Activated CD8-positive, alpha-beta T cell treated with anti-CD3 and anti-CD28 coated beads, Interleukin-2, amount 10 ng/mL, durations not matched to agents 7 days and 5 days (primary cell): ENCODE results near the gene RELB. TPM values are rescaled to one million over a fixed set of nuclear protein-coding genes. Genes with fewer than 3 reads are reported as not detected.
"Not testable (repeated sequence)": the region's sequence is repeated elsewhere in the genome, so short reads cannot be mapped to it uniquely, and the experiment has no call there.

Source experiments
- ATAC-seq: fragments of 150-1000 bp; cut with Tn5 transposase; one replicate; pipeline ENCODE4 v1.10.0; 2021; ENCODE audit warnings: moderate library complexity
- CTCF ChIA-PET: fragments of 350-600 bp; sonication (Branson Sonifier 250); formaldehyde crosslinking; loops from one replicate; lab custom pipeline; 2021; ENCODE audit warnings: antibody characterized with exemption; lab: Charles Lee
- POLR2A ChIA-PET: fragments of 350-600 bp; sonication (Branson Sonifier 250); formaldehyde crosslinking; loops from one replicate; lab custom pipeline; 2021; ENCODE audit warnings: antibody characterized with exemption; lab: Charles Lee
- DNase-seq: peaks from one replicate; pipeline ENCODE4 v3.0.0-alpha.2; 2020
- H3K27ac Mint-ChIP-seq: one replicate; pipeline ENCODE4 v1.8.0; 2021; ENCODE audit warnings: mild to moderate bottlenecking, mixed read lengths
- H3K27me3 Mint-ChIP-seq: one replicate; pipeline ENCODE4 v1.8.0; 2021; ENCODE audit warnings: low read depth, mixed read lengths
- H3K36me3 Mint-ChIP-seq: one replicate; pipeline ENCODE4 v1.8.0; 2021; ENCODE audit warnings: low read depth, mixed read lengths
- H3K4me1 Mint-ChIP-seq: one replicate; pipeline ENCODE4 v1.8.0; 2021; ENCODE audit warnings: low read depth, mixed read lengths
- H3K4me3 Mint-ChIP-seq: one replicate; pipeline ENCODE4 v1.8.0; 2021; ENCODE audit warnings: mild to moderate bottlenecking, mixed read lengths
- H3K9me3 Mint-ChIP-seq: one replicate; pipeline ENCODE4 v1.8.0; 2022; ENCODE audit warnings: mixed read lengths; ENCODE audit not compliant: insufficient read depth
- total RNA-seq, 2 experiments: library from RNA; stranded (reverse); gene quantifications; one replicate each; pipeline ENCODE4 v1.2.3, GENCODE V29; 2021

Gene RELB
- total RNA-seq, 2 experiments from 2014 or later, result 8.7 to 10.2 TPM

- DNase-seq (no peak), ATAC-seq (no peak)
- H3K4me3 Mint-ChIP-seq, result no peak overlapping the region
- H3K27me3 Mint-ChIP-seq, result no peaks in the 10 kb centered on the region
- ChIA-PET POLR2A (no interaction called here), CTCF (no interaction called here)
- H3K9me3 Mint-ChIP-seq, result no peaks in the 10 kb centered on the region
- peaks cover 18% of the 10 kb centered on the region for H3K36me3 Mint-ChIP-seq
- H3K4me1 Mint-ChIP-seq, result no peaks in the 10 kb centered on the region
- H3K27ac Mint-ChIP-seq, result peak overlapping the region; percentile 19
These were observed 33.1 kb upstream of the RELB start for GRCh38 chr19:44968118-44968517.

GRCh38 chr19:44968670-44969069, 32.6 kb upstream of the RELB start:
- Mint-ChIP-seq H3K27me3 (no peaks in the 10 kb centered on the region), H3K4me3 (no peak overlapping the region), H3K9me3 (no peaks in the 10 kb centered on the region), H3K27ac (no peak overlapping the region), H3K4me1 (no peaks in the 10 kb centered on the region), H3K36me3 (peaks cover 20% of the 10 kb centered on the region)
- no peak for ATAC-seq
- no peak for DNase-seq
- POLR2A ChIA-PET, result no interaction called here
- CTCF ChIA-PET, result no interaction called here

- POLR2A ChIA-PET, result no interaction called here
- Mint-ChIP-seq H3K4me3 (no peak overlapping the region), H3K27me3 (no peaks in the 10 kb centered on the region), H3K4me1 (no peaks in the 10 kb centered on the region), H3K36me3 (peaks cover 20% of the 10 kb centered on the region), H3K9me3 (no peaks in the 10 kb centered on the region), H3K27ac (no peak overlapping the region)
- DNase-seq (no peak), ATAC-seq (no peak)
- CTCF ChIA-PET, result no interaction called here
These were observed 31.8 kb upstream of the RELB start for GRCh38 chr19:44969437-44969836.

- H3K4me1 Mint-ChIP-seq, H3K4me3 Mint-ChIP-seq, POLR2A ChIA-PET, H3K27me3 Mint-ChIP-seq, H3K9me3 Mint-ChIP-seq, DNase-seq, H3K27ac Mint-ChIP-seq, ATAC-seq: not testable (repeated sequence)
- H3K36me3 Mint-ChIP-seq, result peaks cover 15% of the 10 kb centered on the region
- CTCF ChIA-PET, result interaction anchor here (1.1 kb wide), 1 partner anchor 88 kb away, joined by 3 read pairs; no protein-coding TSS in a partner anchor
These were observed 29.8 kb upstream of the RELB start for GRCh38 chr19:44971451-44971850.

- Mint-ChIP-seq H3K4me1 (no peaks in the 10 kb centered on the region), H3K4me3 (no peak overlapping the region), H3K27ac (no peak overlapping the region), H3K36me3 (peaks cover 21% of the 10 kb centered on the region), H3K9me3 (no peaks in the 10 kb centered on the region), H3K27me3 (no peaks in the 10 kb centered on the region)
- DNase-seq, result no peak
- CTCF ChIA-PET, result no interaction called here
- no peak for ATAC-seq
- POLR2A ChIA-PET, result interaction anchor here (0.7 kb wide), 1 partner anchor 220 kb away, joined by 3 read pairs; no protein-coding TSS in a partner anchor
These were observed 28.5 kb upstream of the RELB start for GRCh38 chr19:44972802-44973201.

- ChIA-PET CTCF (no interaction called here), POLR2A (interaction anchor here (0.6 kb wide), 2 partner anchors 12 to 28 kb away, joined by 3 read pairs; no protein-coding TSS in a partner anchor)
- Mint-ChIP-seq H3K4me1 (no peaks in the 10 kb centered on the region), H3K9me3 (no peaks in the 10 kb centered on the region), H3K4me3 (no peak overlapping the region), H3K27me3 (no peaks in the 10 kb centered on the region), H3K27ac (no peak overlapping the region), H3K36me3 (peaks cover 25% of the 10 kb centered on the region)
- no peak for ATAC-seq
- no peak for DNase-seq
These were observed 27.1 kb upstream of the RELB start for GRCh38 chr19:44973982-44974735.

- Mint-ChIP-seq H3K9me3 (no peaks in the 10 kb centered on the region), H3K27ac (no peak overlapping the region), H3K4me1 (no peaks in the 10 kb centered on the region), H3K36me3 (peaks cover 30% of the 10 kb centered on the region), H3K4me3 (no peak overlapping the region), H3K27me3 (no peaks in the 10 kb centered on the region)
- POLR2A ChIA-PET, result no interaction called here
- CTCF ChIA-PET, result no interaction called here
- ATAC-seq (no peak), DNase-seq (no peak)
These were observed 26.4 kb upstream of the RELB start for GRCh38 chr19:44974857-44975256.

- no peaks in the 10 kb centered on the region for H3K4me1 Mint-ChIP-seq
- no peak for DNase-seq
- CTCF ChIA-PET, result no interaction called here
- H3K27ac Mint-ChIP-seq, result no peak overlapping the region
- ATAC-seq, result no peak
- no peaks in the 10 kb centered on the region for H3K9me3 Mint-ChIP-seq
- no peaks in the 10 kb centered on the region for H3K27me3 Mint-ChIP-seq
- POLR2A ChIA-PET, result no interaction called here
- H3K4me3 Mint-ChIP-seq, result no peak overlapping the region
- peaks cover 30% of the 10 kb centered on the region for H3K36me3 Mint-ChIP-seq
These were observed 25.8 kb upstream of the RELB start for GRCh38 chr19:44975444-44975843.

GRCh38 chr19:44984005-44984404, 17.3 kb upstream of the RELB start:
- ATAC-seq, result no peak
- peaks cover 4% of the 10 kb centered on the region for H3K4me1 Mint-ChIP-seq
- CTCF ChIA-PET, result interaction anchor here (1.0 kb wide), 1 partner anchor 45 kb away, joined by 3 read pairs; no protein-coding TSS in a partner anchor

GRCh38 chr19:44985445-44985844, 15.8 kb upstream of the RELB start:
- H3K27ac Mint-ChIP-seq, result no peak overlapping the region
- H3K4me3 Mint-ChIP-seq, result no peak overlapping the region
- ATAC-seq, result no peak
- no peaks in the 10 kb centered on the region for H3K9me3 Mint-ChIP-seq
- ChIA-PET POLR2A (interaction anchor here (0.5 to 0.6 kb wide), 2 partner anchors 11 to 462 kb away, joined by 3 read pairs; no protein-coding TSS in a partner anchor), CTCF (interaction anchor here (1.6 kb wide), 1 partner anchor 74 kb away, joined by 4 read pairs; no protein-coding TSS in a partner anchor)
- peaks cover 20% of the 10 kb centered on the region for H3K36me3 Mint-ChIP-seq
- H3K4me1 Mint-ChIP-seq, result peaks cover 4% of the 10 kb centered on the region
- H3K27me3 Mint-ChIP-seq, result no peaks in the 10 kb centered on the region
- DNase-seq, result no peak

More at GRCh38 chr19:44984005-44984404, 17.3 kb upstream of the RELB start:
- Mint-ChIP-seq H3K4me3 (no peak overlapping the region), H3K36me3 (peaks cover 27% of the 10 kb centered on the region), H3K9me3 (no peaks in the 10 kb centered on the region), H3K27me3 (no peaks in the 10 kb centered on the region), H3K27ac (no peak overlapping the region)
- POLR2A ChIA-PET, result no interaction called here
- DNase-seq, result no peak

GRCh38 chr19:44986389-44986788, 14.9 kb upstream of the RELB start:
- ATAC-seq (no peak), DNase-seq (no peak)
- no peak overlapping the region for H3K4me3 Mint-ChIP-seq
- no peaks in the 10 kb centered on the region for H3K9me3 Mint-ChIP-seq
- H3K27ac Mint-ChIP-seq, result no peak overlapping the region
- no peaks in the 10 kb centered on the region for H3K27me3 Mint-ChIP-seq
- CTCF ChIA-PET, result interaction anchor here (1.6 kb wide), 1 partner anchor 73 kb away, joined by 4 read pairs; no protein-coding TSS in a partner anchor
- POLR2A ChIA-PET, result no interaction called here
- peaks cover 20% of the 10 kb centered on the region for H3K36me3 Mint-ChIP-seq
- peaks cover 4% of the 10 kb centered on the region for H3K4me1 Mint-ChIP-seq

- CTCF ChIA-PET, result interaction anchor here (1.6 to 3.8 kb wide), 2 partner anchors 72 to 73 kb away, joined by 4 to 17 read pairs; no protein-coding TSS in a partner anchor
- ATAC-seq, result no peak
- no peak overlapping the region for H3K27ac Mint-ChIP-seq
- no peaks in the 10 kb centered on the region for H3K9me3 Mint-ChIP-seq
- H3K4me3 Mint-ChIP-seq, result no peak overlapping the region
- H3K27me3 Mint-ChIP-seq, result no peaks in the 10 kb centered on the region
- POLR2A ChIA-PET, result no interaction called here
- H3K36me3 Mint-ChIP-seq, result peaks cover 21% of the 10 kb centered on the region
- peaks cover 10% of the 10 kb centered on the region for H3K4me1 Mint-ChIP-seq
- no peak for DNase-seq
These were observed 14.1 kb upstream of the RELB start for GRCh38 chr19:44987148-44987675.
